K562 (cell line): ENCODE measurements around the gene ACP1. TPM values are rescaled to one million over a fixed set of nuclear protein-coding genes. Genes with fewer than 3 reads are reported as not detected.

Experiments
- BRF2 ChIP-seq: IDR thresholded peaks from 3 replicates; pipeline ENCODE4 v1.6.1; 2011; ENCODE audit warnings: borderline replicate concordance, mild to moderate bottlenecking; ENCODE audit not compliant: insufficient read length, insufficient read depth
- CEBPZ ChIP-seq: fragments of 150-350 bp; IDR thresholded peaks from 2 replicates; pipeline ENCODE4 v1.6.1; 2014; ENCODE audit warnings: low read depth, mild to moderate bottlenecking, low read length, borderline replicate concordance
- DIDO1 ChIP-seq: fragments of 450-650 bp; IDR thresholded peaks from 2 replicates; pipeline ENCODE4 v1.6.1; 2016; ENCODE audit warnings: low read depth, missing biosample characterization, missing genetic modification characterization
- FOXA1 ChIP-seq: fragments of 450-650 bp; IDR thresholded peaks from 2 replicates; pipeline ENCODE4 v1.6.1; 2016; ENCODE audit warnings: mild to moderate bottlenecking, borderline replicate concordance
- HDGF ChIP-seq: fragments of 450-650 bp; IDR thresholded peaks from 2 replicates; pipeline ENCODE4 v1.6.1; 2016
- ID3 ChIP-seq, 2 experiments: fragments of 250-450 bp in 1 of 2; fragments of 450-650 bp in 1 of 2; sonication (Bioruptor Pico) in 1 of 2; IDR thresholded peaks; 2 replicates each; pipeline versions ENCODE4 v1.6.1 to v1.8.0; 2016 to 2021; ENCODE audit warnings: mild to moderate bottlenecking in 2 of 2, moderate library complexity in 2 of 2, missing compliant biosample characterization in 1 of 2, missing genetic modification characterization in 1 of 2
- MECOM ChIP-seq: fragments of 250-450 bp; sonication (Bioruptor Pico); IDR thresholded peaks from 2 replicates; pipeline ENCODE4 v1.8.0; 2022; ENCODE audit warnings: inconsistent platforms
- MXI1 ChIP-seq: IDR thresholded peaks from 2 replicates; pipeline ENCODE4 v1.6.1; 2011; ENCODE audit warnings: low read depth, mild to moderate bottlenecking, improper control_type of control experiment, low read length
- NFE2 ChIP-seq: IDR thresholded peaks from 2 replicates; pipeline ENCODE4 v1.6.1; 2014; ENCODE audit warnings: antibody characterized with exemption, low read depth
- NR3C1 ChIP-seq: sonication (generic); formaldehyde crosslinking; IDR thresholded peaks from 2 replicates; pipeline ENCODE4 v1.8.1; 2022; ENCODE audit warnings: missing genetic modification reagents
- PRPF4 ChIP-seq: fragments of 200-400 bp; formaldehyde crosslinking; IDR thresholded peaks from one replicate; pipeline ENCODE4 v1.6.1; 2017; ENCODE audit warnings: low read length, low read depth, mild to moderate bottlenecking; ENCODE audit not compliant: insufficient read depth, poor library complexity, severe bottlenecking
- SMARCC2 ChIP-seq: fragments of 450-650 bp; IDR thresholded peaks from 2 replicates; pipeline ENCODE4 v1.6.1; 2017; ENCODE audit warnings: antibody characterized with exemption, moderate library complexity, mild to moderate bottlenecking, low read depth
- SRSF3 ChIP-seq: fragments of 200-400 bp; formaldehyde crosslinking; IDR thresholded peaks from 2 replicates; pipeline ENCODE4 v1.6.1; 2016; ENCODE audit warnings: mild to moderate bottlenecking, low read length, moderate library complexity; ENCODE audit not compliant: insufficient read depth
- TFAP4 ChIP-seq: sonication (generic); formaldehyde crosslinking; IDR thresholded peaks from 2 replicates; pipeline ENCODE4 v1.8.0; 2022; ENCODE audit warnings: missing genetic modification reagents, mild to moderate bottlenecking, moderate library complexity, borderline replicate concordance
- TSC22D4 ChIP-seq: fragments of 450-650 bp; IDR thresholded peaks from 2 replicates; pipeline ENCODE4 v1.6.1; 2016; ENCODE audit warnings: missing genetic modification characterization, missing biosample characterization, control low read depth
- ZEB2 ChIP-seq: fragments of 450-650 bp; IDR thresholded peaks from 2 replicates; pipeline ENCODE4 v1.6.1; 2016
- ZNF512 ChIP-seq: IDR thresholded peaks from 2 replicates; pipeline ENCODE4 v1.6.1; 2016; ENCODE audit warnings: missing genetic modification characterization, missing compliant biosample characterization
- ZNF561 ChIP-seq: fragments of 450-650 bp; formaldehyde crosslinking; conservative IDR thresholded peaks from 2 replicates; pipeline ENCODE4 v1.4.0; 2020; ENCODE audit warnings: mild to moderate bottlenecking, moderate library complexity
- ZNF695 ChIP-seq: fragments of 450-650 bp; formaldehyde crosslinking; IDR thresholded peaks from 2 replicates; pipeline ENCODE4 v1.4.0; 2020; ENCODE audit warnings: mild to moderate bottlenecking, moderate library complexity
- polyA plus RNA-seq, 8 experiments: library from polyadenylated mRNA; depleted of rRNA in 4 of 8; stranded (reverse) in 5 of 8; unstranded in 3 of 8; fragments of >200 nt; fragmentation: Nextera tagmentation in 2 of 8; fragmentation: Illumina TruSeq in 1 of 8; extraction: Ambion mirVana in 2 of 8; extraction: Trizol in 1 of 8; gene quantifications; 2 replicates each; pipeline versions ENCODE4 v1.2.1 to v1.2.3, GENCODE V29; 2011 to 2014; ENCODE audit warnings: inconsistent platforms in 1 of 8, missing spikeins in 1 of 8
- total RNA-seq, 7 experiments: library from RNA; depleted of rRNA in 6 of 7; stranded (reverse); fragments of >200 nt in 6 of 7; fragmentation: Illumina TruSeq in 2 of 7; extraction: Trizol in 2 of 7; gene quantifications; 2 replicates each; pipeline versions ENCODE4 v1.2.1 to v1.2.3, GENCODE V29; 2011 to 2021; ENCODE audit warnings: low replicate concordance in 1 of 7

ACP1 gene
- total and polyA plus RNA-seq, 9 of the 15 experiments (the other 6 are each of a cell fraction or from before 2014, with no cell fraction given) = 139 to 493 (median 189) TPM

- TF ChIP-seq ID3 (CRISPR knock-in tag; IDR thresholded peaks at IDR 0.05) (no peak), ID3 (tag; IDR thresholded peaks at IDR 0.05) (peak; percentile 58; the same call in 1 of the 2 replicates), MECOM (CRISPR knock-in tag) (no peak), ZNF512 (tag) (no peak), SMARCC2 (no peak), NFE2 (no peak), CEBPZ (no peak), SRSF3 (no peak), DIDO1 (tag) (no peak), HDGF (no peak), ZEB2 (0 out of 2 replicates have a peak, but pooled peaks have one; percentile 8), BRF2 (no peak), TSC22D4 (tag) (no peak), MXI1 (no peak), NR3C1 (CRISPR knock-in tag) (no peak), ZNF561 (CRISPR knock-in tag) (no peak), FOXA1 (no peak), ZNF695 (no peak), PRPF4 (no peak), TFAP4 (CRISPR knock-in tag) (peak; percentile 34; the same call in 1 of the 2 replicates)
Observed at GRCh38 chr2:264493-265468, at the start of gene ACP1 (continued).
